Chondrocyte (in vitro differentiated cells): ENCODE data around the gene CAMK2D. TPM values are rescaled to one million over a fixed set of nuclear protein-coding genes. Genes with fewer than 3 reads are reported as not detected.

Experiments used
- DNase-seq: peaks from one replicate; pipeline ENCODE4 v3.0.0; 2021; ENCODE audit warnings: mixed read lengths, low spot score
- H3K27ac Mint-ChIP-seq: one replicate; pipeline ENCODE4 v1.8.0; 2021; ENCODE audit warnings: mild to moderate bottlenecking, moderate library complexity, mixed read lengths; ENCODE audit not compliant: unreplicated experiment
- H3K27me3 Mint-ChIP-seq: 2 replicates; pipeline ENCODE4 v1.8.0; 2021; ENCODE audit warnings: low read depth, mixed read lengths
- H3K36me3 Mint-ChIP-seq: 2 replicates; pipeline ENCODE4 v1.8.0; 2021; ENCODE audit warnings: low read depth, mixed read lengths
- H3K4me1 Mint-ChIP-seq: 2 replicates; pipeline ENCODE4 v1.8.0; 2021; ENCODE audit warnings: low read depth, mild to moderate bottlenecking, mixed read lengths
- H3K4me3 Mint-ChIP-seq: one replicate; pipeline ENCODE4 v1.8.0; 2021; ENCODE audit warnings: mild to moderate bottlenecking, moderate library complexity, mixed read lengths; ENCODE audit not compliant: unreplicated experiment
- H3K9me3 Mint-ChIP-seq: 2 replicates; pipeline ENCODE4 v1.8.0; 2021; ENCODE audit warnings: low read depth, mixed read lengths
- CTCF ChIP-seq: fragments of 200-600 bp; sonication (generic); IDR thresholded peaks from 2 replicates; pipeline ENCODE4 v1.5.0; 2021; ENCODE audit warnings: antibody characterized with exemption, mild to moderate bottlenecking, moderate library complexity
- total RNA-seq: library from RNA; stranded (reverse); gene quantifications from 3 replicates; pipeline ENCODE4 v1.2.1, GENCODE V29; 2021

Gene CAMK2D
- total RNA-seq, 1 donor from 2014 or later, result 73.7 TPM

DNA sequence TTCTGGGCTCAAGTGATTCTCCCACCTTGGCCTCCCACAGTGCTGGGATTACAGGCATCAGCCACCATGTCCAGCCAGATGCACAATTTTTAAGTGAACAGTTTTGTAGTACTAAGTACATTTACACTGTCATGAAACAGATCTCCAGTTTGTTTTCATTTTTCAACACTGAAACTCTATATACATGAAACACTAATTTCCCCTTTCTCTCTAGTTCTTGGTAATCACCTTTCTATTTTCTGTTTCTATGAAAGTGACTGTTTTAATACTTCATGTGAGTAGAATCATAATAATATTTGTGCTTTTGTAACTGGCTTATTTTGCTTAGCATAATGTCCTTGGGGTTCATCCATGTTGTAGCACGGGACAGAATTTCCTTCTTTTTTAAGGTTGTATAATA is 237.4 kb downstream of the CAMK2D start:
- H3K4me3 Mint-ChIP-seq, result no peak overlapping the region
- no peak for TF ChIP-seq CTCF
- H3K27me3 Mint-ChIP-seq, result no peaks in the 10 kb centered on the region
- peaks cover 3% of the 10 kb centered on the region for H3K4me1 Mint-ChIP-seq
- peaks cover 19% of the 10 kb centered on the region for H3K36me3 Mint-ChIP-seq
- H3K27ac Mint-ChIP-seq, result no peak overlapping the region
- no peaks in the 10 kb centered on the region for H3K9me3 Mint-ChIP-seq
- no peak for DNase-seq

- Mint-ChIP-seq H3K36me3 (peaks cover 22% of the 10 kb centered on the region), H3K4me3 (no peak overlapping the region), H3K27ac (no peak overlapping the region), H3K4me1 (peaks cover 3% of the 10 kb centered on the region), H3K27me3 (no peaks in the 10 kb centered on the region), H3K9me3 (no peaks in the 10 kb centered on the region)
- TF ChIP-seq CTCF, result no peak
- no peak for DNase-seq
These were observed 239.1 kb downstream of the CAMK2D start for GRCh38 chr4:113522433-113522832.

- Mint-ChIP-seq H3K4me1 (no peaks in the 10 kb centered on the region), H3K36me3 (peaks cover 27% of the 10 kb centered on the region), H3K4me3 (no peak overlapping the region), H3K27ac (no peak overlapping the region), H3K9me3 (no peaks in the 10 kb centered on the region), H3K27me3 (no peaks in the 10 kb centered on the region)
- DNase-seq, result no peak
- no peak for TF ChIP-seq CTCF
These were observed 248.2 kb downstream of the CAMK2D start for GRCh38 chr4:113513382-113513781.

DNA sequence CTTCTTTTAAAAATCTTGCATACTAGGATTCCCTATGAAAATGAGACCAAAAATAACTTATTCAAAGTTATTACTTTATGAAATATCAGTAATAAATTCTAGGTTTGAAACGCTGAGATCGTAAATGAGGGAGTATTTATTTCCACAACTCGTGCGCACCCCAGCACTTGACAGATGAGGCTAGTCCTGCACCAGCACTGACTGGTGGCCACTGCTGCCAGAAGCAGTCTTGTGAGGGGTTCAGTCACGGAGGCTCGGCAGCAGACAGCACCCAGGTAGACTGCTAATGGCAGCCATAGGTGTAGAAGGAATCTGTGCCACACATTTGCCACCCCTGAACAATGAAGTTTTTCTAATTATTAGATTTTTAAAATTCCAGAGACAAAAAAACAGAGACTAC is 248.7 kb downstream of the CAMK2D start:
- DNase-seq, result no peak
- Mint-ChIP-seq H3K9me3 (no peaks in the 10 kb centered on the region), H3K27me3 (no peaks in the 10 kb centered on the region), H3K4me1 (no peaks in the 10 kb centered on the region), H3K36me3 (peaks cover 31% of the 10 kb centered on the region), H3K4me3 (no peak overlapping the region), H3K27ac (no peak overlapping the region)
- no peak for TF ChIP-seq CTCF

DNA sequence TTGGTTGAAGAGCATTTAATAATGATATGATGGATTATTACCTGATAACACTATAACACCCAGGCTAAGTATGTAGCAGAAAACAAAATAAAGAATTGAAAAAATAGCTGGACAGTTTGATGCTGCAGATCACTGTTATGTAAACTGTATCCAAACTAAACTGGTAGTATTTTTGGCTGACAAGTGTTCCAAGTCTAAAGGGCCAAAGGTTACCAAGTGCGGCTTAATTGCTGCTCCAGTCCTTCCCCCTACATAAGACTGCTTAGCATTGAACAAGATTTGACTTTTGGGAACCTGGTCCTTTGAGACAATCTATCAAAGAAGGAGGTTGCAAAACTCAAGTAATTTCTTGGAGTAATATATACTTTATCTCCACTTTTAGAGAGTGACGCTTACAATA is 249.6 kb downstream of the CAMK2D start:
- no peak overlapping the region for H3K4me3 Mint-ChIP-seq
- no peaks in the 10 kb centered on the region for H3K27me3 Mint-ChIP-seq
- H3K27ac Mint-ChIP-seq, result no peak overlapping the region
- DNase-seq, result no peak
- H3K4me1 Mint-ChIP-seq, result no peaks in the 10 kb centered on the region
- peaks cover 26% of the 10 kb centered on the region for H3K36me3 Mint-ChIP-seq
- no peak for TF ChIP-seq CTCF
- no peaks in the 10 kb centered on the region for H3K9me3 Mint-ChIP-seq
